IMR-90 (cell line): ENCODE data around the gene TMEM247. TPM values are rescaled to one million over a fixed set of nuclear protein-coding genes. Genes with fewer than 3 reads are reported as not detected.

Experiments
- ATAC-seq: fragments of 200-7000 bp; cut with Tn5 transposase; 2 replicates; pipeline ENCODE4 v1.9.1; 2020; ENCODE audit warnings: low read depth, mild to moderate bottlenecking, moderate library complexity
- BruUV-seq: library from RNA; stranded (reverse); fragments of 400-500 nt; replicated peaks from 2 replicates; lab custom pipeline; 2021; lab: Mats Ljungman, UMichigan
- CTCF ChIA-PET: fragments of 300-600 bp; formaldehyde crosslinking; extraction: SDS; loops from one replicate; lab custom pipeline; 2021; ENCODE audit warnings: antibody characterized with exemption; lab: Yijun Ruan, JAX
- POLR2A ChIA-PET: fragments of 300-600 bp; sonication (Branson Sonifier 250); formaldehyde crosslinking; loops from one replicate; lab custom pipeline; 2022; ENCODE audit warnings: antibody characterized with exemption; ENCODE audit not compliant: unreplicated experiment; lab: Charles Lee
- DNase-seq: peaks from one replicate; pipeline ENCODE4 v3.0.0; 2013
- H2AFZ ChIP-seq: replicated peaks from 2 replicates; pipeline ENCODE3; 2013; ENCODE audit warnings: low read length, mild to moderate bottlenecking; ENCODE audit not compliant: poor library complexity
- H2AK5ac ChIP-seq: 2 replicates; pipeline ENCODE4 v1.6.1; 2013; ENCODE audit warnings: low read depth, low read length, inconsistent platforms
- H2AK9ac ChIP-seq: replicated peaks from 2 replicates; pipeline ENCODE3; 2013; ENCODE audit warnings: mild to moderate bottlenecking, low read depth, low read length, moderate library complexity; ENCODE audit not compliant: poor library complexity
- H2BK120ac ChIP-seq: 2 replicates; pipeline ENCODE4 v1.6.1; 2013; ENCODE audit warnings: low read depth, low read length, inconsistent platforms
- H2BK15ac ChIP-seq: 3 replicates; pipeline ENCODE4 v1.6.1; 2013; ENCODE audit warnings: low read depth, low read length, inconsistent platforms
- H2BK20ac ChIP-seq: 2 replicates; pipeline ENCODE4 v1.6.1; 2013; ENCODE audit warnings: low read depth, mild to moderate bottlenecking, inconsistent platforms, low read length, moderate library complexity
- H2BK5ac ChIP-seq: 2 replicates; pipeline ENCODE4 v1.6.1; 2013; ENCODE audit warnings: mild to moderate bottlenecking, low read depth, low read length, inconsistent platforms; ENCODE audit not compliant: poor library complexity, severe bottlenecking
- H3K14ac ChIP-seq: replicated peaks from 2 replicates; pipeline ENCODE4 v1.6.1; 2013; ENCODE audit warnings: low read depth, low read length, inconsistent platforms
- H3K18ac ChIP-seq: 2 replicates; pipeline ENCODE4 v1.6.1; 2013; ENCODE audit warnings: low read depth, low read length, control low read depth
- H3K23ac ChIP-seq: 2 replicates; pipeline ENCODE4 v1.6.1; 2013; ENCODE audit warnings: low read depth, low read length, inconsistent platforms
- H3K27ac ChIP-seq: 2 replicates; pipeline ENCODE4 v1.5.1; 2013; ENCODE audit warnings: mild to moderate bottlenecking, control low read depth, low read length; ENCODE audit not compliant: insufficient read depth
- H3K27me3 ChIP-seq: 2 replicates; pipeline ENCODE4 v1.6.1; 2013; ENCODE audit warnings: low read length; ENCODE audit not compliant: control insufficient read depth, insufficient read depth
- H3K36me3 ChIP-seq: 2 replicates; pipeline ENCODE4 v1.6.1; 2013; ENCODE audit warnings: low read length, mixed read lengths; ENCODE audit not compliant: control insufficient read depth, insufficient read depth
- H3K4ac ChIP-seq: 2 replicates; pipeline ENCODE4 v1.6.1; 2013; ENCODE audit warnings: low read depth, low read length, inconsistent platforms
- H3K4me1 ChIP-seq: 2 replicates; pipeline ENCODE4 v1.6.1; 2013; ENCODE audit warnings: low read length, mixed read lengths; ENCODE audit not compliant: control insufficient read depth, insufficient read depth
- H3K4me2 ChIP-seq: 2 replicates; pipeline ENCODE4 v1.6.1; 2013; ENCODE audit warnings: low read depth, mild to moderate bottlenecking, control low read depth, low read length, moderate library complexity
- H3K4me3 ChIP-seq: 2 replicates; pipeline ENCODE4 v1.5.1; 2013; ENCODE audit warnings: low read depth, mild to moderate bottlenecking, control low read depth, low read length, moderate library complexity; ENCODE audit not compliant: insufficient read depth
- H3K56ac ChIP-seq: 2 replicates; pipeline ENCODE4 v1.6.1; 2013; ENCODE audit warnings: low read length, inconsistent platforms; ENCODE audit not compliant: insufficient read depth; ENCODE audit errors: extremely low read depth
- H3K79me1 ChIP-seq, 2 experiments: 2 replicates each; pipeline ENCODE4 v1.6.1; 2013; ENCODE audit warnings: low read length in 2 of 2, inconsistent platforms in 1 of 2, low read depth in 1 of 2
- H3K9ac ChIP-seq: 2 replicates; pipeline ENCODE4 v1.6.1; 2013; ENCODE audit warnings: low read depth, low read length, control low read depth
- H3K9me1 ChIP-seq: 2 replicates; pipeline ENCODE4 v1.6.1; 2013; ENCODE audit warnings: low read length, inconsistent platforms; ENCODE audit not compliant: insufficient read depth
- H3K9me3 ChIP-seq: 2 replicates; pipeline ENCODE4 v1.6.1; 2013; ENCODE audit warnings: low read length; ENCODE audit not compliant: control insufficient read depth, insufficient read depth
- H4K20me1 ChIP-seq: 2 replicates; pipeline ENCODE4 v1.6.1; 2013; ENCODE audit warnings: low read length, inconsistent platforms; ENCODE audit not compliant: insufficient read depth
- H4K5ac ChIP-seq: 2 replicates; pipeline ENCODE4 v1.6.1; 2013; ENCODE audit warnings: mild to moderate bottlenecking, low read depth, low read length, control low read depth
- H4K8ac ChIP-seq, 2 experiments: 2 replicates each; pipeline ENCODE4 v1.6.1; 2013; ENCODE audit warnings: low read depth in 2 of 2, low read length in 2 of 2, control low read depth in 1 of 2, inconsistent platforms in 1 of 2
- H4K91ac ChIP-seq: 2 replicates; pipeline ENCODE4 v1.6.1; 2013; ENCODE audit warnings: low read depth, low read length, inconsistent platforms; ENCODE audit not compliant: insufficient read depth
- CEBPB ChIP-seq: IDR thresholded peaks from 2 replicates; pipeline ENCODE4 v1.6.1; 2012; ENCODE audit warnings: low read depth, low read length, improper control_type of control experiment
- CHD1 ChIP-seq: IDR thresholded peaks from 2 replicates; pipeline ENCODE4 v1.6.1; 2012; ENCODE audit warnings: low read depth, low read length, improper control_type of control experiment
- FOS ChIP-seq: fragments of 150-350 bp; IDR thresholded peaks from 2 replicates; pipeline ENCODE4 v1.6.1; 2016; ENCODE audit warnings: low read depth, low read length
- MAFK ChIP-seq: IDR thresholded peaks from 2 replicates; pipeline ENCODE4 v1.6.1; 2012; ENCODE audit warnings: low read depth, low read length, improper control_type of control experiment
- MAZ ChIP-seq: IDR thresholded peaks from 2 replicates; pipeline ENCODE4 v1.6.1; 2012; ENCODE audit warnings: low read depth, mild to moderate bottlenecking, low read length, improper control_type of control experiment, moderate library complexity, borderline replicate concordance
- NFE2L2 ChIP-seq: fragments of 150-350 bp; IDR thresholded peaks from 2 replicates; pipeline ENCODE4 v1.6.1; 2016; ENCODE audit warnings: low read depth, mild to moderate bottlenecking, low read length
- POLR2A ChIP-seq: IDR thresholded peaks from 2 replicates; pipeline ENCODE4 v1.6.1; 2012; ENCODE audit warnings: mild to moderate bottlenecking, low read depth, low read length
- RAD21 ChIP-seq: IDR thresholded peaks from 2 replicates; pipeline ENCODE4 v1.6.1; 2012; ENCODE audit warnings: low read length, improper control_type of control experiment
- RCOR1 ChIP-seq: IDR thresholded peaks from 2 replicates; pipeline ENCODE4 v1.6.1; 2012; ENCODE audit warnings: mild to moderate bottlenecking, low read length, improper control_type of control experiment; ENCODE audit not compliant: insufficient replicate concordance
- RFX5 ChIP-seq: IDR thresholded peaks from 2 replicates; pipeline ENCODE4 v1.8.0; 2012; ENCODE audit warnings: low read depth, mild to moderate bottlenecking, low read length, moderate library complexity
- SMC3 ChIP-seq: fragments of 150-350 bp; IDR thresholded peaks from 2 replicates; pipeline ENCODE4 v1.6.1; 2016; ENCODE audit warnings: low read depth, mild to moderate bottlenecking, antibody characterized with exemption, low read length, moderate library complexity
- WGBS, 2 experiments: methylation state at CpG; one replicate each; pipeline versions ENCODE4 v1.1.5 to v1.1.7; 2013; ENCODE audit warnings: missing lambda C conversion rate in 2 of 2; ENCODE audit not compliant: insufficient read length in 1 of 2; ENCODE audit errors: extremely low coverage in 2 of 2; 5-methylcytosine and 5-hydroxymethylcytosine counted together
- dilution Hi-C: fragments of 300-500 bp; cut with HindIII; formaldehyde crosslinking; loops from one replicate; pipeline ENCODE4 v1.14.3; 2018; ENCODE audit warnings: low sequenced_read_pairs; ENCODE audit not compliant: unreplicated experiment
- in situ Hi-C: fragments of 300-500 bp; cut with MboI; formaldehyde crosslinking; loops from 3 replicates; pipeline ENCODE4 v1.14.3; 2019; ENCODE audit warnings: low sequenced_read_pairs, inconsistent platforms, mixed read lengths
- intact Hi-C: fragments of 100-400 bp; cut with micrococcal nuclease; formaldehyde crosslinking; loops from 2 replicates; pipeline ENCODE4 v1.10.0; 2022
- polyA plus RNA-seq, 3 experiments: library from polyadenylated mRNA; depleted of rRNA; stranded (reverse); fragments of >200 nt; gene quantifications; 2 replicates each; pipeline ENCODE4 v1.2.3, GENCODE V29; 2012; ENCODE audit warnings: low replicate concordance in 1 of 3
- total RNA-seq: library from RNA; depleted of rRNA; stranded (reverse); fragments of >200 nt; gene quantifications from 2 replicates; pipeline ENCODE4 v1.2.3, GENCODE V29; 2012
- TF ChIP-seq, protein P1 (sequence below): fragments of 150-350 bp; IDR thresholded peaks from 2 replicates; pipeline ENCODE4 v1.6.1; 2017; ENCODE audit warnings: mild to moderate bottlenecking, antibody characterized with exemption, low read length, low read depth
- TF ChIP-seq, protein P2 (sequence below): fragments of 150-350 bp; IDR thresholded peaks from 2 replicates; pipeline ENCODE4 v1.6.1; 2016; ENCODE audit warnings: low read depth, mild to moderate bottlenecking, low read length, moderate library complexity, borderline replicate concordance
- TF ChIP-seq, protein P3 (sequence below): conservative IDR thresholded peaks from 2 replicates; pipeline ENCODE4 v1.5.1; 2012; ENCODE audit warnings: mild to moderate bottlenecking, low read depth, low read length, improper control_type of control experiment

TMEM247 gene
- total and polyA plus RNA-seq, 2 of the 4 experiments (the other 2 are of a cell fraction), result not detected

DNA sequence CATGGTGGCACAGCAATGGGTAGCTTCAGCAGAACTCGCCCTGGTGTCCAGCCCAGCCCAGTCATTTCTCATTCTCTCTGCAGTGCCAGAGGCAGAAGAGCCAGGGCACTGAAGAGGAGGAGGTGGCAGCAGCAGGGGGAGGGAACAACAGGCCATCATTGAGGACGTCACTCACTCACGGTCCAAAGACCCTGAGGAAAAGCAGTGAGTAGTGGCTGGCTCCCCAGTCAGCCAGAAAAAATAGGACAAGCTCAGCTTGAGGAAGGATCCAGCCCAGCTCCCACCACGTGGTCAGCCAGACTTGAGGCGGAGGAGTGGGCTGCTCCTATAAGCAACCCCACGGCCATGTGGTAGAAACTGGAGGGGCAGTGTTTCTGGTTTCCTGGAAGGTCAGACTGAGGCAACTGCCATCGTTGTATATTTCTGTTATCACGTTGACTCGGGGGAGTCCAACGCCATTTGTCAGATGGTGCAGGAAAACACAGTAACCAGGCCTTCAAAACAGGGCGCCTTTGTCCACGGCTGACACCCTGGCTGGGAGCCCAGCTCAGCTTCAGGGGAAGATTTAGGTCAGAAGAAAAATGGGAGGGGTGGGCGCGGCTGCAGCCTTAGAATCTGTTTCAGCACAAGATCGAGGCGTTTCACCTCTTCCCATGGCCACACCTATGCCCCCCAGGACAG lies 19.0 kb upstream of the TMEM247 start:
- Histone ChIP-seq H3K9me1 (0 out of 2 replicates have a peak, but pooled peaks cover 5% of the 10 kb centered on the region), H4K91ac (peak overlapping the region; percentile 68), H3K4ac (peak overlapping the region; percentile 78), H2BK15ac (peak overlapping the region; percentile 75; the same call in 2 of the 3 replicates), H4K8ac (peak overlapping the region in 1 of 2 experiments; percentile 59; a peak in 2 of 4 replicates), H2BK20ac (peak overlapping the region; percentile 92), H2BK5ac (no peak overlapping the region), H4K20me1 (no peaks in the 10 kb centered on the region), H3K4me1 (peaks cover 15% of the 10 kb centered on the region), H4K5ac (peak overlapping the region; percentile 48), H3K79me1 (0 out of 4 replicates have a peak, but pooled peaks cover 0 to 5% of the 10 kb centered on the region in 2 experiments), H2AK5ac (peak overlapping the region; percentile 97), H3K4me3 (no peak overlapping the region), H3K14ac (peak overlapping the region; percentile 71), H3K56ac (no peak overlapping the region), H3K9ac (no peak overlapping the region), H2AFZ (peak overlapping the region; percentile 77), H3K36me3 (no peaks in the 10 kb centered on the region), H3K18ac (peak overlapping the region; percentile 49), H3K23ac (peak overlapping the region; percentile 40; the same call in 1 of the 2 replicates), H3K27me3 (no peaks in the 10 kb centered on the region), H3K9me3 (no peaks in the 10 kb centered on the region), H3K27ac (peak overlapping the region; percentile 2; the same call in 1 of the 2 replicates), H3K4me2 (no peak overlapping the region), H2BK120ac (peak overlapping the region; percentile 87), H2AK9ac (peak overlapping the region; percentile 71)
- no peak for ATAC-seq
- WGBS, 2 experiments, result 53% methylated on average over 11 of the region's 16 CpGs; no CpG with 5 or more reads in 1 of the 2 experiments
- ChIA-PET POLR2A (no interaction called here), CTCF (interaction anchor here (0.7 to 1.1 kb wide), 2 partner anchors 97 to 291 kb away, joined by 3 read pairs; no protein-coding TSS in a partner anchor)
- in situ Hi-C loops, result no loop called here
- BruUV-seq, result no TSS peak
- dilution Hi-C loops, result no loop called here
- no peak for DNase-seq
- intact Hi-C loops, result loop anchor here (2.0 kb wide), 2 partner anchors 72 to 96 kb away; no protein-coding TSS in a partner anchor
- TF ChIP-seq MAZ (no peak), SMC3 (no peak), FOS (no peak), MAFK (no peak), RCOR1 (no peak), CHD1 (no peak), POLR2A (no peak), RAD21 (no peak), RFX5 (no peak), CEBPB (no peak), NFE2L2 (no peak)
- TF ChIP-seq, protein P1, sequence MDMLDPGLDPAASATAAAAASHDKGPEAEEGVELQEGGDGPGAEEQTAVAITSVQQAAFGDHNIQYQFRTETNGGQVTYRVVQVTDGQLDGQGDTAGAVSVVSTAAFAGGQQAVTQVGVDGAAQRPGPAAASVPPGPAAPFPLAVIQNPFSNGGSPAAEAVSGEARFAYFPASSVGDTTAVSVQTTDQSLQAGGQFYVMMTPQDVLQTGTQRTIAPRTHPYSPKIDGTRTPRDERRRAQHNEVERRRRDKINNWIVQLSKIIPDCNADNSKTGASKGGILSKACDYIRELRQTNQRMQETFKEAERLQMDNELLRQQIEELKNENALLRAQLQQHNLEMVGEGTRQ, result no peak
- TF ChIP-seq, protein P2, sequence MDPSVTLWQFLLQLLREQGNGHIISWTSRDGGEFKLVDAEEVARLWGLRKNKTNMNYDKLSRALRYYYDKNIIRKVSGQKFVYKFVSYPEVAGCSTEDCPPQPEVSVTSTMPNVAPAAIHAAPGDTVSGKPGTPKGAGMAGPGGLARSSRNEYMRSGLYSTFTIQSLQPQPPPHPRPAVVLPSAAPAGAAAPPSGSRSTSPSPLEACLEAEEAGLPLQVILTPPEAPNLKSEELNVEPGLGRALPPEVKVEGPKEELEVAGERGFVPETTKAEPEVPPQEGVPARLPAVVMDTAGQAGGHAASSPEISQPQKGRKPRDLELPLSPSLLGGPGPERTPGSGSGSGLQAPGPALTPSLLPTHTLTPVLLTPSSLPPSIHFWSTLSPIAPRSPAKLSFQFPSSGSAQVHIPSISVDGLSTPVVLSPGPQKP, result no peak
- TF ChIP-seq, protein P3, sequence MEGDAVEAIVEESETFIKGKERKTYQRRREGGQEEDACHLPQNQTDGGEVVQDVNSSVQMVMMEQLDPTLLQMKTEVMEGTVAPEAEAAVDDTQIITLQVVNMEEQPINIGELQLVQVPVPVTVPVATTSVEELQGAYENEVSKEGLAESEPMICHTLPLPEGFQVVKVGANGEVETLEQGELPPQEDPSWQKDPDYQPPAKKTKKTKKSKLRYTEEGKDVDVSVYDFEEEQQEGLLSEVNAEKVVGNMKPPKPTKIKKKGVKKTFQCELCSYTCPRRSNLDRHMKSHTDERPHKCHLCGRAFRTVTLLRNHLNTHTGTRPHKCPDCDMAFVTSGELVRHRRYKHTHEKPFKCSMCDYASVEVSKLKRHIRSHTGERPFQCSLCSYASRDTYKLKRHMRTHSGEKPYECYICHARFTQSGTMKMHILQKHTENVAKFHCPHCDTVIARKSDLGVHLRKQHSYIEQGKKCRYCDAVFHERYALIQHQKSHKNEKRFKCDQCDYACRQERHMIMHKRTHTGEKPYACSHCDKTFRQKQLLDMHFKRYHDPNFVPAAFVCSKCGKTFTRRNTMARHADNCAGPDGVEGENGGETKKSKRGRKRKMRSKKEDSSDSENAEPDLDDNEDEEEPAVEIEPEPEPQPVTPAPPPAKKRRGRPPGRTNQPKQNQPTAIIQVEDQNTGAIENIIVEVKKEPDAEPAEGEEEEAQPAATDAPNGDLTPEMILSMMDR, result no peak
